Activated CD4-positive, alpha-beta T cell treated with anti-CD3 and anti-CD28 coated beads, Interleukin-10, Interleukin-2, amounts not matched to agents 100 ng/mL and 50 ng/mL, durations not matched to agents 16 hours and 8 hours (primary cell): ENCODE measurements around the gene FBXO8.
A peak's percentile ranks its signal among the peaks of the same experiment; 100 is the strongest.
"Not testable (repeated sequence)": the region's sequence is repeated elsewhere in the genome, so short reads cannot be mapped to it uniquely, and the experiment has no call there.

ENCODE experiments used
- DNase-seq: peaks from one replicate; pipeline ENCODE4 v3.0.0-alpha.2; 2020

FBXO8 gene, protein sequence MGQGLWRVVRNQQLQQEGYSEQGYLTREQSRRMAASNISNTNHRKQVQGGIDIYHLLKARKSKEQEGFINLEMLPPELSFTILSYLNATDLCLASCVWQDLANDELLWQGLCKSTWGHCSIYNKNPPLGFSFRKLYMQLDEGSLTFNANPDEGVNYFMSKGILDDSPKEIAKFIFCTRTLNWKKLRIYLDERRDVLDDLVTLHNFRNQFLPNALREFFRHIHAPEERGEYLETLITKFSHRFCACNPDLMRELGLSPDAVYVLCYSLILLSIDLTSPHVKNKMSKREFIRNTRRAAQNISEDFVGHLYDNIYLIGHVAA

DNA sequence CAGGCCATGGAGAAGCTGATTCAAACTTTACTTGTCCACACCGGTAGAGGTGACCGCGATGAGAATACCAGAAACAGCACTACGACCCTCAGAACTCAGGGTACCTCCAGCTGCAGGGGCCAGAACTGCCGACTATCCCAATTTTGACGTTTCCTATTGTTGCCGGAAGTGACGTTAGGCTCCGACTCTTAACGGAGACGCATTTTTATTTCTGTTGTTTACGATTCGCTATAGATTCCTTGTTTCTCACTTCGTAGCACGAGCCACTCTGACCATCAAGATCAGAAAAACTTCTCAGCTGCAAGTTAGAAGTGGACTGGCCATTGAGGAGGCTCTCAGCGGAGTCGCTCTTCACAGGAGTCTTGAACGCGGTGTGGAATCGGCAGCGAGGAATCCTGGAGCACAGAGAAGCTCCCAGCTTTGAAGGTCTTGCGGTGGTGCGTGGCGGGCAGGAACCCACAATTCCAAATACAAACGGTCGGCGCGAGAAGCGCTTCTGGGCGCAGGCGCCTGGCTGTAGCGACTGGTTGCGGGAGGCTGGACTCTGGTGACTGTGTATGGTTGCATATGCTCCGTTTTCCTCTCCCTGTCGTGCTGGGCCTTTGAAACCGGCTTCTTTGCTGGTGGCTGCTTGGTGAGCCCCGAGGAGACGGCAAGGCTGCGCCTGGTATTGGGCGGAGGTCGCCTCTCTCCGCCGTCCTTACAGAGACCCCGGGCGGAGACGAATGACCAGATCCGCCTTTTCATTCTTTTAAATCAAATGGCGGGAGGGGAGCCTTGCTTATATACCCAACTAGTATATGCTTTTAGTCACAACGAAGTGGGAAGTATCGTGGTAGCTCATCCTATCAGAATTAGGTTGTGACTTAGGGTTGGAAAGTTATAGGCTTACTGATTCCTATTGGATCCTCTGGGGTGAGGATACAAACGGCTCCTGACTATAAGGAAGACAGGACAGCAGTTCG, at the start of gene FBXO8, which contains the start of gene CEP44:
TSS of gene FBXO8 (minus strand) at position 161 of the 965 bp plus-strand sequence. CDS start 20,575 bp downstream, outside the sequence.
TSS of gene CEP44 (plus strand) at position 405 of the 965 bp plus-strand sequence. CDS start 15,211 bp downstream, outside the sequence.
- peak; percentile 71 for DNase-seq

DNA sequence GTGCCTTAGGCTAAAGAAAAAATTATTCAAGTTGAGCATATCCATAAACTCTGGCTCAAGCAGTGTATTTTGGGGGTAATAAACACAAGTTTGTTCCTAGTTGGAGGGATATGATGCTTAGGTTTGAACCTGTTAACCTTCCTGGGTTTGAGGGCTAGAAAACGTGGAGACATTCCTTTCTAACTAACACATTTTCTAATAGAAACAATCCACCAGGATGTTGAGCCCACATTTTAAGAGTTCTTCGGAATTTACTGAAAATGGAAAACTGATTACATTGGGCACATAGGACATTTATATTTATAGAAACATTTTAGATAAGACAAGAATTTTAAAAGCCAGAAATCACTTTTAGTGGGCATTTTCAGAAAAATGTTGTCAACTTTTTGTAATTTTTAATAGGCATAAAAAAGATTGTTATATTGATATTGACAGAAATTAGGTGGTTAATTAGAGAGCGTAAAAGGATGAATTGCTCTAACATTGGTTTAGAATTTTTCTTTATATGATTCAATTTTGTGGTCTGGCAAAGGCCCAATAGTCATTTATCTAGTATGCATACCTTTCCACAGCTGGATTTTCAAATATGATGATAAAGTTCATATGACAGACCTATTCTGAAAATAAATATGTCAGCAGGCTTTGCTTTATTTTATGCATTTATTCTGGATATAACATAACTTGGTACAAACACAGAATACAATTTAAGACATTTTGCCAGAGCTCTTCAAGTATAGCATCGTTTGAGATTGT, 49.5 kb upstream of the FBXO8 start:
- no peak for DNase-seq

DNA sequence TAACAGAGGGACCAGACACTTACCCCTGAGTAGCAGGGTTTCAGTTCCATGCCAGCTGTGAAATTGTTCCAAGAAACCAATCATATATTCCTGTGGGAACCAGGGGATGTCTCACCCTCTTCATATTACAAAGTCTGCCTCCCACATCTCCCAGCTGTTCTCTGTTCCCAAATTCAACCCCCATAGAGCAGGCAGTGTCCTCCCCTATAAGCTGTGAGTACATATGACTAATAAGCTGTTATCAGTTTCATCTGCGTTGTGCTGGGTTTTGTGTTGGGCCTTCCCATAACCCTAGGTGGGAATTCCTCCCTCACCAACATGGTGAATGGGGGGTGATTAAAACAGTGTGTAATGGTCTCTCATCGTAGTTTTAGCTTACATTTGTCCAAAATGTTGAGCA, 41.3 kb upstream of the FBXO8 start:
- no peak for DNase-seq

DNA sequence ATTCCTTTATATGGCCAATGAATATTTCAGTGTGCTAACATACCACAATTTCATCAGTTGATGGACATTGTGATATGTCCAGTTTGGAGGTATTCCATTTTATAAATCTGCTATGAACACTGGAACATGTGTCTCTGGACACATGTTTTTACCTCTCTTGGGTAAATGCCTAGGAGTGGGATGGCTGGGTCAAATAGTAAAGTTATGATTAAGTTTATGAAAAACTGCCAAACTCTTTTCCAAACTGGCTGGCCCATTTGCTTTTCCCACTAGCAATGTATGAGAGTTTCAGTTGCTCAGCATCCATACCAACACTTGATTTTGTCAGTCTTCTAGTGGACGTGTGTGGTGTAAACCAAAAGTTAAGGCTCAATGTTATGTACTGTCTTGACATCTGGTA, 40.8 kb upstream of the FBXO8 start:
- DNase-seq: no peak

DNA sequence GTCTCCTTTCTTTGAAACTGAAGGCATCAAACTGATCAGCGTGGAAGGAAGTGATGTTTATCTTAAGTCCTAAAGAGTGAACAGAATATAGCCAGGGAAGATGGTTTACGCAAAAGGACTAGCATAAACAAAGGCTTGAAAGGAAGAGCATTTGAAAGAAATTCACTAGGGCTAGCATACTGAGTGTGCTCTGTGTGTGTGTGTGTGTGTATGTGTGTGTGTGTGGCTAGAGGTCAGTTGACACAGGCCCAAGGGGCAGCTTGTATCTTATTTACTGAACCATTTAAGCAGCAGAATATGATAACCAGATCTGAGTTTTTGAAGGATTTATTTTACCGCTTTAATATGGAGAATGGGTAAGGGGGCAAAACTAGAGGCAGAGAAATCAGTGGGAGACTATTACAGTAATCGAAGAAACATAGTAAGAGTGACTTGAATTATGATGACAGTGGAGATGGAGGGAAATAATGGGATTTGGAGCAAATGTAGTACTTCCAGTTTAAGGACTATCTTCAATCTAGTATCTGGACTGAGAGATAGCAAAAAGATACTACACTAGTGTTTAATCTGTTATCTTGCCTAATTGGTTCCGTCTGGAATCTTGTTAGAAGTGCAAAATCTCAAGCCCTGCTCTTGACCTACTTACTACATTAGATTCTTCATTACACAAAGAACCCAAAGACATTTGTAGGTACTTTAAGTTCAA, 37.2 kb upstream of the FBXO8 start:
- DNase-seq: no peak

DNA sequence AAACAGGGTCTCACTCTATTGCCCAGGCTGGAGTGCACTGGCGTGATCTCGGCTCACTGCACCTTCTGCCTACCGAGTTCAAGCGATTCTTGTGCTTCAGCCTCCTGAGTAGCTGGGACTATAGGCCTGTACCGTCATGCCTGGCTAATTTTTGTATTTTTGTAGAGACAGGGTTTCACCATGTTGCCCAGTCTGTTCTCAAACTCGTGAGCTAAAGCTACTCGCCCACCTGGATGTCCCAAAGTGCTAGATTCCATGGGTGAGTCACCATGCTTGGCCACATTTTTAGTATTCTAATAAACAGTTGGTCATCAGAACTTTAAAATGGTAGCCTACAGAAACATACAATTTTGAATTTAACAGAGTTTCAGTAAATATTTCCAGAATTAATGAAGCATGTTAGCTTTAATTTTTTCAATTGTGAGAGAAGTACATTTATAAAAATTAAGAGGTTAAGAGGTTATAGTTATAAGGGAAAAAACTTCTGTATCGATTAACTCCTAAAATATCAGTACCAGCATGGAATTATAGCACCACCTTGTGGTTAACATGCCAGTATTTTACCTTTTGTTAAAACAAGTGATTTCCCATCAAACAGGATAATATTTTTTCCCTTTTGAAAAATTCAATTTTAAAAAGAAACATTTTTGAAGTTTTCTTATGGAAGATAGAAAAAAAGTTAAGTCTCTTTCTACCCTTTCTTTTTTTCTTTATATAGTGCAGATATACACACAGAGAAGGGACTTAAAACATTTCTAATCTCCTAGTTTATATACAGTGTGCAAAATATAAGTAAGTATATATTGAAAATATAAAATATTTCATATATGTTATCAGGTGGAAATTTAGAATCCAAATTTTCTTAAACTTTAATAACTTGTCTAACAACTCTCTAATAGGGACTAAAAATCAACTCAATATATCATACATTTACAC, 35.6 kb upstream of the FBXO8 start:
- peak; percentile 41 for DNase-seq

DNA sequence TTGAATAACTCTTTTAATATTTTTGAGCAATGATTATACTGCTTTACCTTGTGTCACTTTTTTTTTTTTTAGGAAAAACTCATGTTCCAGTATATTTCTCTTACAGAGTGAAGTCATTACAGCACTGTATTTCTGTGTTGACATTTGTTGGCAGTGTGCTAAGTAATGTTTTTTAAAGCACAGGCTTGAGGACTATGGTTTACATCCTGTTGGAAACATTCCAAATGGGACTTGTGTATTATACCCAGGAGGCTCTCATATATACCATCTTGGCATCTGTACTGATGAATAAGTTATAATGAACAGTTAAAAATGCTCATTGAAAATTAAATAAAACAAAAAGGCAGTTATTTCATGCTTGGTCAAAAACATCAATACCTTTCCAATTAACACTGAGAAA, 34.1 kb upstream of the FBXO8 start:
- no peak for DNase-seq

DNA sequence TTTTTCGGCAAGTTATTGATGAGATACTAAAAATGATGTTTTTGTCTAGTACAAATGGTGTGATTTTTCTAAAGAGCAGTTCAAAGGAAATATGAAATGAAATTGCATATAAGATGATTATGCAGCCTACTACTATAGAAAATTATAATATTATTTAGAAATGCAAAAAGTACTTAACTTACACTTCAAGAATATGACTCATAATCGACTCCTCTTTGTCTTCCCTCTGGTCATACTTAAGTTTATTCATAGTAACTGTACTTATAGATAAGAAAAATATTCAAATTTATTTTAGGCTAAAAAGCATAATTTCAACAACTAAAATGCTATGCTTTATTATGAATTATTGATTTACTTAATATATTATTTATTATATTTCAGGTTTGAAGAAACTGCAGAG, 33.5 kb upstream of the FBXO8 start:
- no peak for DNase-seq

DNA sequence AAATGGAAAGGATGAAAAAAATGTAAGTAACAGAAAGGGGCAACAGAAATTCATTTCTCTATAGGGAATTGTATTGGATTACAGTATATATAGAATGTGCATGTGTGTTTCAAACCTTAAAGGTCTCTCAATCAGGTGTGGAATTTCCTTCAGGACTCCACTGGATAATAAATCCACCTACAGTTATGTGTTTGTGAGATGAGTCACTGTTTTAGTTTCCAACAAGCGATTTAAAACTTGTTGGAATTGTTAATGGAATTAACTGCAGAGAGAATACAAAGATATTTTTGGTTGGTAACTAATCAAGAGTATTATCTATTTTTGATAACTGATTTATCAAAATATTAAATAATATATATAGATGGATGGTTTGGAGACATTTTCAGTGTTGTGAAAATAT, 33.1 kb upstream of the FBXO8 start:
- no peak for DNase-seq

DNA sequence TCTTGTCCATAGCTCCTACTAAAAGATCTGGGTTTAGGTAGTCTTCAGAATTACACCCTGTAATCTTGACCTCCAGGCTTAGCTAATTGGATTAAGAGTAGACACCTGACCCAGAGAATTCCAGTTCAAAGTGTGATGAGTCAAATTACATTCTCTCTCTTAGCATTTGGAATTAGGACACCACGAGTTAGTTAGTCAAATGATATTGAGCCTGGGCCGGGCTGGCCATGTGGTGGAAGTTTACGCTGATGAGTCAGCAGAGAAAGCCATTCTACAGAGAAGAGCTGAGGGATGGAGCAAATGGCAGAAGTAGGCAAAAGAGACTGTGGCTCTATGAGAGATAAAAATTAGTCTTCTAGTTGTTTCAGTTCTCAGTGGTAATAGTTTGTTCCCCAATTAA, 31.3 kb upstream of the FBXO8 start:
- DNase-seq: peak; percentile 4

DNA sequence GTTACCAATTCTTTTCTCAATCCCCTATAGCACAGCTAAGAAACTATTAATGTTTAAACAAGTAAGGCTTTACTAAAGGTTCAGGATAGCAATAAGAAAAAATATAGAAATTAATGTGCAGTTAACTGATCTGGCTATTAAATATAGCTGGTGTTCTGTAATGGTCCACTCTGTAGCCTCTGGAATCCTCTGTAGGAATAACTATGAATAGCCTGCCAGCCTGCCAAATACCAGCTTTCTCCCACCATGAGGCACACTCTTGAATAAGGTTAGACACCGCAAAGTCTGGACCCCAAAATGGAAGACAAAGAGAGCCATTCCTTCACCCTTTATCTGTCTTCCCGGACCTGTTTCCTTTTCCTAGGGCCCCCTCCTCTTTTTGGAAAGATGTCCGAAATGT, 30.8 kb upstream of the FBXO8 start:
- DNase-seq: no peak

DNA sequence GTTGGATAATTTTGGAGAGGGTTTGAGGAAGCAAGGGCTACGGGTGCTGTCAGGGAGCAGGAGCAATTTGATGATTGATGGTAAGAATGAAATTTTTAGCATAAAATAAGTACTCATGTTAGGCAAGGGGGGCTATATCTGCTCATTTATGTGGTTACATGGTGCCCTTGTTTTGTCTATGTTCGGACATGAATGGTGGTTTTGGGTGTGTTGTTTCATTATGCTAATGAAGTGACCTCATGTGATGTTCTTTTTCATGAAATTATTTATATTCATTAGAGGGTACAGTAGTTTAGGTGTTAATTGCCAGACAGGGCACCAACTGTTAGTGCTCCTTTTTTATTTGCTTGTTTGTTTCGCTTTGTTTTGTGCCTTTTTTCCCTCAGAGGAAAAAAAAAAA, 29.5 kb upstream of the FBXO8 start:
- no peak for DNase-seq

DNA sequence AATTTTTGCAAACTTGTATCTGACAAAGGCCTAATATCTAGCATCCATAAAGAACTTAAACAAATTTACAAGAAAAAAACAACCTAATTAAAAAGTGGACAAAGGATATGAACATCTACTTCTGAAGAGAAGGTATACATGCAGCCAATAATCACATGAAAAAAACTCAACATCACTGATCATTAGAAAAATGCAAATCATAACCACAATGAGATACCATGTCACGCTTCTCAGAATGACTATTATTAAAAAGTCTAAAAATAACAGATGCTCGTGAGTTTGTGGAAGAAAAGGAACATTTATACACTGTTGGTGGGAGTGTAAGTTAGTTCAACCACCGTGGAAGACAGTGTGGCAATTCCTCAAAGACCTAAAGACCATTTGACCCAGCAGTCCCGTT, 24.2 kb upstream of the FBXO8 start:
- no peak for DNase-seq

DNA sequence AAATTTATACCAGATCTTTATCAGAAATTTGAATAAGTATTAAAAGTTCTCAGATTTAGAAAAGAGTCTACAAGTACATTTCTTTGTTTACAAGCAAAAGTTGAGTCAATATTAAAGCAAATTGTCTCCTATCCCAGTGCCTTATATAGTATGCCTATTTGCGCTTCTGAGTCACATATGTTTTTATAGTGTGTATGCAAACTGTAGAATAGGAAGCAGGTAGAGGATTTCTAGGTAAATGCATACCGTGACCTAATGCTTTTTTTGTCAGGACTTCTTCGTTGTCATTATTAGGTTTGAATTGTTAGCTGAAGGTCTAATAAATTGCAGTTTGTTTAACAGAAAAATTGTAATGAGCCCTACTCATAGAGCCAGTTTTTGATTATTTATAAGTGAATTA, 22.5 kb upstream of the FBXO8 start:
- no peak for DNase-seq

DNA sequence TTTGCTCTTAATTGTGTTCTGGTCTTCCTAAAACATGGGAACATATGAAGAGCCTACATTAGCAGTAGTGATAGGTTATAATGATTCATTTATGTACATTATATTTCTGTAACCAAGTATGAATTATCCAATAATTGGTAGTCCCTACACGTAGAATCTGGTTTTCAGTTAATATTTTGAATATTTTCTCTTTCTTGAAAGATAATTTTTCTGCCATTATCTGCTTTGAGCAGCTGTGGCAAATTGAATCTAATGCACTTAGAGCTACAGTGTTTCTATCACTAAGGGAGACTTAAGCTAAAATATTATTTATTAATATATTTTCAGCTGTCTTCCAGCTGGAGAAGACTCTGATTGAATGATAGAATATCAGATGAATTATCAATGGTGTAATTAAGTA, 21.2 kb upstream of the FBXO8 start:
- DNase-seq: no peak

DNA sequence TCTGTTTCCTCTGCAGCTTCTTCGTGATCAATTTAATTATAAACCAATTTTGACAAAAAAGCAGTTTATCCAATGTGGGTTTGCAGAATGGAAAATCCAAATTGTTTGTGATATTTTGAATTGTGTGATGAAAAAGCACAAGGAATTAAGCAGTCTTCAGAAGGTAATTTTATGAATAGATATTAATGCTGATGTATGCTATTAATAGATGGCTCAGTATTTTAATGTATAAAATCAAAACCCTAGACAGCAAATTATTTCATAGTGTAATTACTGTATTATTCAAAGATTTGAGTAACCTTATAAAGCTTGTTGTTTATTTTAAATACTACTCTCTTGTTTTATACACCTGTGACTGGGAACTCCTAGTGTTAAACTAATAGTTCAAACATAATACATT, 20.2 kb upstream of the FBXO8 start:
- no peak for DNase-seq

DNA sequence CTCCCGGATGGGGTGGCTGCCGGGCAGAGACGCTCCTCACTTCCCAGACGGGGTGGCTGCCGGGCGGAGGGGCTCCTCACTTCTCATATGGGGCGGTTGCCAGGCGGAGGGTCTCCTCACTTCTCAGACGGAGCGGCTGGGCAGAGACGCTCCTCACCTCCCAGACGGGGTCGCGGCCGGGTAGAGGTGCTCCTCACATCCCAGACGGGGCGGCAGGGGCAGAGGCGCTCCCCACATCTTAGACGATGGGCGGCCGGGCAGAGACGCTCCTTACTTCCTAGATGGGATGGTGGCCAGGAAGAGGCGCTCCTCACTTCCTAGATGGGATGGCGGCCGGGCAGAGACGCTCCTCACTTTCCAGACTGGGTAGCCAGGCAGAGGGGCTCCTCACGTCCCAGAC, 11.7 kb upstream of the FBXO8 start:
- DNase-seq: not testable (repeated sequence)

DNA sequence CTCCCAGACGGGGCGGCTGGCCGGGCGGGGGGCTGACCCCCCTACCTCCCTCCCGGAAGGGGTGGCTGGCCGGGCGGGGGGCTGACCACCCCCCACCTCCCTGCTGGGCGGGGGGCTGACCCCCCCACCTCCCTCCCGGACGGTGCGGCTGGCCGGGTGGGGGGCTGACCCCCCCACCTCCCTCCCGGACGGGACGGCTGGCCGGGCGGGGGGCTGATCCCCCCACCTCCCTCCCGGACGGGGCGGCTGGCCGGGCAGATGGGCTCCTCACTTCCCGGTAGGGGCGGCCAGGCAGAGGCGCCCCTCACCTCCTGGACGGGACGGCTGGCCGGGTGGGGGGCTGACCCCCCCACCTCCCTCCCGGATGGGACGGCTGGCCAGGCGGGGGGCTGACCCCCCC, 11.2 kb upstream of the FBXO8 start:
- DNase-seq: not testable (repeated sequence)

DNA sequence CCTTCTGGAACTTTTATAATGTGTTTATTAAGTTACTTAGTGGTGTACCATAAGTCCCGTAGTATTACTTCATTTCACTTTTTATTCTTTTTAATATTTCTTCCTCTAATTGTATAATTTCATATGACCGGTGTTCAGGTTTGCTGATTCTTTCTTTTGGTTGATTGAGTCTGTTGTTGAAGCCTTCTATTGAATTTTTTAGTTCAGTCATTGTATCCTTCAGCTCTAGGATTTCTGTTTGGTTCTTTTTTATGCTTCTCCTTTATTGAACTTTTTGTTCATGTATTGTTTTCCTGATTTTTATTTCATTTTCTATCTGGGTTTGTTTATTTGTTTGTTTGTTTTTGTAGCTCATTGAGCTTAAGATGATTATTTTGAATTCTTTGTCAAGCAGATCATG, 9.0 kb upstream of the FBXO8 start:
- DNase-seq: no peak

DNA sequence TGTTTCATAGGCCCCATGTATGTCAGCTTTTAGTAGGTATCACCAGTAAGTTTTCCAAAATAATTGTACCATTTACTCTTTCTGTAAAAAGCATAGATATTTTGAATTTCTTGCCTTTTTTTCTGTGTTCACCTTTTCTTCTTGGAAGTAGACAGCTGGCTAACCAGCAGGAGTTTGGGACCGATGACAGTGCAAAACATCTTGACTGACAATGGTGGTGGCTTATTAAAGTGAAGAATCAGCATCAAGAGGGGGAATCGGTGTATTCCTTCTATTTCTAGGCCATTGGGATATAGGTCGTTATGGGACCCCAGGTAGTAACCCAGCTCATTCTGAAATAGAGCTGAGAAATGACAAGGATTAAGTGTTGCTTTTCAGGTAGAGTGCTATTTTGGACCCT, 3.4 kb upstream of the FBXO8 start:
- no peak for DNase-seq

DNA sequence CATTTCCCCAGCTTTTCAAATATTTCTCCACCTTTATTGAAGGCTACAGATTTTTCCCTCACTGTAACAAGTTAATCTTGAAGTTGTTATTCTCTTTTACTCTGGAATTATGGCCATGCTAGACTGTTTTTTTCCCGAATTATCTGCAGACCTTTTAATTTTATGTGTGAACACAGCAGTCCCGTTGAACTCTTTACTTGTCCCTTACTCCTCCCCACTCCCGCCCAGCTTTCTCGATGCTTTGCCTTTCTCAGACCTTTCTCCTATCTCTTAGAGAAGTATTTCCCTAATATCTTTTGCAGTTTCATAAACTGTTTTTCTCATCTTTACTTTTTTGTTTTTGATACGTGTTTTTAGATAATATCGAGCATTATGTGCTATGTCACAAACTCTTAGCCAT, 1.0 kb upstream of the FBXO8 start:
- no peak for DNase-seq
